ENCODE data around the gene AQP7.
"Not testable (repeated sequence)": the region's sequence is repeated elsewhere in the genome, so short reads cannot be mapped to it uniquely, and the experiment has no call there.

Gene AQP7

GRCh38 chr9:33393581-33393980, 8.8 kb downstream of the AQP7 start:
- no peak for DNase-seq

DNA sequence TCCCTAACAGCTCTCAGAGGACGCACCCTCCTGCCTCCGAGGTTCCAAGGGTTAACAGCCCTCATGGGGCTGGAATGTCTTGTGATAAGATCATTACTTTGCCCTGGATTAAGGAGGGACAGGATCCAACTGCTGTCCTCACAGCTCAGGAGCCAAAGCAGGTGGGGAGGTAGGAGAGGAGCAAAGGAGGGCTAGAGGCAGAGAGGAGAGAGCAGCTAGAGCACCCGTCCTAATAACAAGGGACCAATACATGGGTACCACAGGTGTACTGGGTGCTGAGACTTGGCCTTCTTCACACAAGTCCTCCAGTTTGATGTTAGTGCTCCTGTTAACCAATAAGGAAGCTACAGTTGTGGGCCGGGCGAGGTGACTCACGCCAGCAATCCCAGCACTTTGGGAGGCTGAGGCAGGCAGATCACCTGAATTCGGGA, 9.8 kb downstream of the AQP7 start:
- not testable (repeated sequence) for DNase-seq

- DNase-seq = peak; percentile 38 to 48
Measured at GRCh38 chr9:33391111-33391771, 11.1 kb downstream of the AQP7 start.

DNA sequence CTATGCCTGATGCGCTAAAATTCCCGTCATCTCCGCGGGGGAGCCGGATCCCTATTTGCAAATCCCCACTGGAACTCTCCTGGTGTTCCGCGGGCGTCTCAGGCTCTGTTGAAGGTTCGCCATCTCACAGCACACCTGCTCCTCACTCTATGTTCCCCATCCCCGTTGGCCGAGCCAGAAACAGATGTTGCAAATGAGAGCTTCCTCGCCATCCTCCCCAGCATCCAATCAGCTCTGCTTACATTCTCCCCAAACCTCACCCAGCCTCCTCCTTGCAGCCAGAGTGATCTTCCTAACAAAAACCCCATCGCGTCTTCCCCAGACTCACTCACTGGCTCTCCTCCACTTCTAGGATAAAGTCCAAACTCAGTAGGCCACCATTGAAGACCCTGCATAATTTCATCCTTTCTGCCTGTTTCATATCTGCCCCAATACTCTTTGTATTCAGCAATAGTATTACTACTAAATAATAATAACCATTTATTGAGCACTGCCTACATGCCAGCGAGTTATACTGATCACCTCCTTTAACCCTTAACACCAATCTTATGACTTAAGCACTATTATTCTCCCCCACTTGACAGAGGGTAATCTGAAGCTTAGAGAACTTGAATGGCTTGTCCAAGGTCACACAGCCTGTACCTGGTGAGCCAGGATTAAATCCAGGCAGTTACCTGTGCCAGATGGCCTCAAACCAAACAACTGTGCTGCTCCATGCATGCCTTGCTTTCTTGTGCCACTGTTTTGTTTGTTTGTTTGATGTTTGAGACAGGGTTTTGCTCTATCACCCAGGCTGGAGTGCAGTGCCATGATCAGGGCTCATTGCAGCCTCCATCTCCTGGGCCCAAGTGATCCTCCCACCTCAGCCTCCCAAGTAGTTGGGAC, 14.0 kb downstream of the AQP7 start:
- DNase-seq = no peak

GRCh38 chr9:33386998-33387397, 15.4 kb downstream of the AQP7 start:
- DNase-seq = not testable (repeated sequence)

GRCh38 chr9:33386641-33386996, 15.7 kb downstream of the AQP7 start:
- DNase-seq = not testable (repeated sequence)

DNA sequence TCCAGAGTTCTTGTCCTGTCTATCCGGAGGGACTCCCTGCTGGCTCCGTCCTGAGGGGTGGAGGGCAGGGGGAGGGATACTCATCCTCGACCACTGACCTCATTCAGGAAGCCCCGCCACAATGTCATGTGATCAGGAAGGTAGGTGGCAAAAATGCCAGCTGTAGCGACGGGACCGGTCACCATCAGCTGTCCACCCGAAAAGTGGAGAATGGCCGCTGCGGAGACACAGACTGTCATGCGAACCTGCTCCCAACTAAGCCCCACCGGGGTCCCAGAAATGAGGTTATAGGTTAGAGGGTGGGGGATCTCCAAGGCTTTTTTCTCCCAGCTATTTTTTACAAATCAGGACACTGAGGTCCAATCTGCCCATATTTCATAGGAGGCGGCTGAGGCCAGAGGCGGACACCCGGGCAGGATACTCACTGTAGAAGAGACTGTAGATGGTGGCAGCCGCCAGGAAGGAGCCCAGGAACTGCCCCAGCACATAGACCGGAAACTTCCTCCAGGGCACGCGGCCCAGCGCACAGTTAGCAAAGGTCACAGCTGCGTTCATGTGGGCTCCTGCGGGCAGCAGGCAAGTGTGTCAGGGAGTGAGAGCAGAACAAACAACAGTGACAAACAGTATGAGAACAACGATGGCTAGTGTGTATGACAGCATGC, 16.3 kb downstream of the AQP7 start:
- not testable (repeated sequence) for DNase-seq

GRCh38 chr9:33385536-33385935, 16.8 kb downstream of the AQP7 start:
- not testable (repeated sequence) for DNase-seq

- DNase-seq = not testable (repeated sequence)
Measured at GRCh38 chr9:33383396-33383795, 19.0 kb downstream of the AQP7 start.

GRCh38 chr9:33382397-33382796, 20.0 kb downstream of the AQP7 start:
- DNase-seq = not testable (repeated sequence)

DNA sequence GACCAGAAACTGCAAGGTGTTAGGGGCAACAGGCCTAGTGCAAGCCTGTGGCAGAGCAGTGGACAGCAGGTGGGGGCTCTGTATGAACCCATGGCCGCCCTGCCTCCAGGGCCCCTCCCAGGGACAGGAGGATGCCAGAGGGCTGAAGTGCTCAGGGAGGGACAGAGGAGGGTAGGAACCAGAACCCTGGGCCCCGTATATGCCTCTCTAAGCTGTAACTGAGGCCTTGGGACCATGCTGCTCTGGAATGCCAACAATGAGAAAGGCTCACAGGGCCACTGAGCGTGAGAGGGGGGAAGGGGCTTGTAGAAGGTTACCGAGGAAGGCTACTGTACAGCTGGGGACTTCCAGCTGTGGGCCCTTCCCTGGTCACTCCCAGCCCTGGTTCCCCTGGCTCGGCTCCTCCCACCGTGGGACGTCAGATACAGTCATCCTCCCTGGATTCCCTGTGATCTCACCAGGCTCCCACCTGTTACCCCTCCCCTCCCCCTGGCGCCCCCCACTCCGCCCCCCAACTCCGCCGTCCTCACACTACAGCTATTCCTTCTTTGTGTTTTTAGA, 21.1 kb downstream of the AQP7 start:
- no peak for DNase-seq

- DNase-seq = no peak
Measured at GRCh38 chr9:33380390-33381094, 21.8 kb downstream of the AQP7 start.

GRCh38 chr9:33379666-33380389, 22.5 kb downstream of the AQP7 start:
- no peak for DNase-seq

DNA sequence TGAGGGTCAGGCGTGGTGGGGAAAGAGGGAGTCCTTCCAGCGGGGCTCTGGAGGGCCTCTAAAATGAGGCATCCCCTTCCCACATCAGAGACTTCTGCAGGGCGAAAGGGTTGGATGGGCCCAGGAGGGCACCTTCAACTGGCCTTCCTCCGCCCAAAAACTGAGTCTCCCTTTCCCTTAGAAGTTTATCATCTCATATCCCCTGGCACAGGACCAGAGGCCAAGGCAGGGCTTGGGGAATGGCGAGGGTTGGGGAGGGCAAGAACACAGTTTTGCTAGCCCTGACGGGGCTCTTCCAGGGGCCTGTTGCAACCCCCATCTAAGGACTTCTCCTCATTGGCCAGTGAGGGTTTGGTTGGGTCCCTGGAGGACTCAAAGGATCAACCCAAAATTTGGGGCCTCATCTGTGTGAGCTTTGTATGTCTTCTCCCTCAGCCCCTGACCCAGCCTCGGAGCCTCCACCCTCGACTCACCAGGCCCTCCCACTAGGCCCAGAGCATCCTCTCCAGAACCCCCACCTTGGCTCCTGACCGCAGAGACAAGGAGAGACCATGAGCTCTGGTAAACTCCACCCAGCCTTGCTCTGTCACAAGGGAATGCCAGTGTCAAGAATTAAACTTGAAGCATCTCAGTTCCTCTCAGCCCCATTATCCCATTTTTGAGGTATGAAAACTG, 24.1 kb downstream of the AQP7 start:
- no peak for DNase-seq

DNA sequence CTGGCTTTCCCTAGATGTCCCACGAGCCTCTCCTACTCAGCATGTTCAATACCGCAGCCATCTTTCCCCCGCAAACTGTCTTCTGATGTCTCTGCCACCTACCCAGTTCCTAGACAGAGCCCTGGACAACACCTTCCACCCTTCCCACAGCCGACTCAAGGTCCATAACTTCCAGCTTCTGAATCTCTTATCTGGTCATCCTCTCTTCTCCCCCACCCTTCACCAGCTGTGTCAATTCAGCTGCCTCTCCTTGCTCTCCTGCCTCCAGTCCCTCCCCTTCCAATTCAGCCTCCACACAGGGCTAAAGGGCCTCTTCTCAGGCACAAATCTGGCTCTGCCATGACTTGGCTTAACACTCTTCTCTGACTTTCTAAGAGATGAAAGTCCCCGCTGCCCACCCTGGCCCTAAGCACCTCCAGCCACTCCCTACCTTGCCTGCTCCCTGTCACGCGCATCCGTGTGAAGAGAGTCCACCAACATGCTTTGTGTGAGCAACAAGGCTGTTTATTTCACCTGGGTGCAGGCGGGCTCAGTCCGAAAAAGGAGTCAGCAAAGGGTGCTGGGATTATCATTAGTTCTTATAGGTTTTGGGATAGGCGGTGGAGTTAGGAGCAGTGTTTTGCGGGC, 25.2 kb downstream of the AQP7 start:
- DNase-seq = no peak

- DNase-seq = peak in 1 of 2 donors; percentile 57
Measured at GRCh38 chr9:33375841-33376321, 26.5 kb downstream of the AQP7 start.

DNA sequence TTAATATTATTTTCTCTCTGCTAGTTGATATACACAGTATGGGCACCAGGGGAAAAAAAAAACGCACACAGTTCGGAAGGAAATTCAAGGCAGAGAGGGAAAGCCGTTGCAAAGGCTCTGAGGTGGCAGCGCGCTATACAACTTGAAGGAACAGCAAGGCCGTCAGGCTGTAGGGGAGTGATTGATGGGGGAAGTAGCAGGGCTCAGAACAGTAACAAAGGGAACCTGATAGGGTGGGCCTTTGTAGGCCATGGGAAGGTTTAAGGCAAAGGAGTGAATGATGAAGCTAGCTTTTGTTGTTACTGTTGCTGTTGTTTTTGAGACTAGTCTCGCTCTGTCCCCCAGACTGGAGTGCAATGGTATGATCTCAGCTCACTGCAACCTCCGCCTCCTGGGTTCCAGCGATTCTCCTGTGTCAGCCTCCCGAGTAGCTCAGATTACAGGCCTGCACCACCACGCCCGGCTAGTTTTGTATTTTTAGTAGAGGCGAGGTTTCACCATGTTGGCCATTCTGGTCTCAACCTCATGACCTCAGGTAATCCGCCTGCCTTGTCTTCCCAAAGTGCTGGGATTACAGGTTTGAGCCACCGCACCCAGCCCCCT, 27.0 kb downstream of the AQP7 start:
- peak; percentile 47 to 73 for DNase-seq

DNA sequence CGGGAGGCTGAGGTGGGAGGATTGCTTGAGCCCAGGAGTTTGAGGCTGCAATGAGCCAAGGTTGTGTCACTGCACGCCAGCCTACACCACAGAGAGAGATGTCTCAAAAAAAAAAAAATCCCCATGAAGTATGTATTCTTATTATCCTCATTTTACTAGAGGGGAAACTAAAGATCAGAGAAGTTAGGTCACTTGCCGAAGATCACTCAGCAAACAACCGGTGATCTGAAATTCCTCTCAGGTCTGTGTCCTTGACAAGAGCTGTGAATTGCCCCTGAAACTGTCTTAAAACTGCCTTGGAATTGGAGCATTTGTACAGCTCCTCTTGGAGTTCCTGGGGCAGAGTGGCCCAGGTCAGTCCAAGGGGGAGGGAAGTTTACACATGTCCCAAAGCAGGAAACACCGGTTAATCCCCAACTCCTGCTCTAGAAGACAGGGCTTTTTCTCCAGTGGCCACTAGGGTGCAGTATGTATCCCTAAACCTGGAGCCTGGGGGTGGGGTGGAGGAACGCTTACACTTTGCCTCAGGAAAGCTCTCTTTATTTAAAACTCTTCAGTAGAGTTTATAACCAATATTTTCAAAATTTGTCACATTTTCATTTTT, 27.6 kb downstream of the AQP7 start:
- peak; percentile 60 to 80 for DNase-seq

GRCh38 chr9:33374190-33374589, 28.2 kb downstream of the AQP7 start:
- DNase-seq = no peak

- DNase-seq = no peak
Measured at GRCh38 chr9:33372900-33373299, 29.5 kb downstream of the AQP7 start.

Measured in hippocampal formation (tissue), 2 donors.